Mesenchymal stem cell (in vitro differentiated cells and primary cell): ENCODE measurements around the gene HNRNPCL2. TPM values are rescaled to one million over a fixed set of nuclear protein-coding genes. Genes with fewer than 3 reads are reported as not detected.
"Not testable (repeated sequence)": the region's sequence is repeated elsewhere in the genome, so short reads cannot be mapped to it uniquely, and the experiment has no call there.

ENCODE experiments used
- DNase-seq: peaks from one replicate; pipeline ENCODE4 v3.0.0-alpha.2; 2013
- H2AFZ ChIP-seq: one replicate; pipeline ENCODE4 v1.6.1; 2013; ENCODE audit warnings: low read depth, mild to moderate bottlenecking, control low read depth, inconsistent platforms, low read length, moderate library complexity
- H2AK5ac ChIP-seq: 2 replicates; pipeline ENCODE4 v1.6.1; 2013; ENCODE audit warnings: low read length, moderate library complexity, mild to moderate bottlenecking, inconsistent platforms; ENCODE audit not compliant: severe bottlenecking
- H2BK120ac ChIP-seq: one replicate; pipeline ENCODE4 v1.6.1; 2013; ENCODE audit warnings: low read depth, mild to moderate bottlenecking, inconsistent platforms, low read length, moderate library complexity
- H2BK12ac ChIP-seq, 2 experiments: one replicate each; pipeline ENCODE4 v1.6.1; 2013; ENCODE audit warnings: inconsistent platforms in 2 of 2, low read length in 2 of 2, mild to moderate bottlenecking in 2 of 2, moderate library complexity in 2 of 2, control low read depth in 1 of 2
- H2BK15ac ChIP-seq: one replicate; pipeline ENCODE4 v1.6.1; 2013; ENCODE audit warnings: mild to moderate bottlenecking, low read depth, inconsistent platforms; ENCODE audit not compliant: poor library complexity, severe bottlenecking
- H2BK5ac ChIP-seq: 2 replicates; pipeline ENCODE4 v1.6.1; 2013; ENCODE audit warnings: low read depth, mild to moderate bottlenecking, low read length, control low read depth, inconsistent platforms; ENCODE audit not compliant: poor library complexity, severe bottlenecking
- H3K14ac ChIP-seq, 2 experiments: one replicate each; pipeline ENCODE4 v1.6.1; 2013; ENCODE audit warnings: inconsistent platforms in 2 of 2, low read length in 2 of 2, control low read depth in 1 of 2, mild to moderate bottlenecking in 1 of 2, moderate library complexity in 1 of 2
- H3K18ac ChIP-seq, 2 experiments: one replicate each; pipeline ENCODE4 v1.6.1; 2013; ENCODE audit warnings: inconsistent platforms in 2 of 2, low read length in 2 of 2, control low read depth in 1 of 2, low read depth in 1 of 2, mild to moderate bottlenecking in 1 of 2
- H3K23ac ChIP-seq, 2 experiments: one replicate each; pipeline ENCODE4 v1.6.1; 2013; ENCODE audit warnings: inconsistent platforms in 2 of 2, low read length in 2 of 2, mild to moderate bottlenecking in 2 of 2, moderate library complexity in 2 of 2, control low read depth in 1 of 2
- H3K27ac ChIP-seq: 2 replicates; pipeline ENCODE4 v1.5.1; 2013; ENCODE audit warnings: mild to moderate bottlenecking, moderate library complexity, low read length, control low read depth, inconsistent platforms; ENCODE audit not compliant: poor library complexity, severe bottlenecking
- H3K27me3 ChIP-seq, 2 experiments: 2 replicates each; pipeline versions ENCODE4 v1.6.1 to v1.7.0; 2013; ENCODE audit warnings: low read length in 2 of 2, mild to moderate bottlenecking in 2 of 2, moderate library complexity in 2 of 2, control low read depth in 1 of 2, inconsistent platforms in 1 of 2; ENCODE audit not compliant: control insufficient read depth in 1 of 2, insufficient read depth in 1 of 2
- H3K36me3 ChIP-seq, 2 experiments: 2 replicates each; pipeline versions ENCODE4 v1.6.1 to v1.7.0; 2013; ENCODE audit warnings: low read length in 2 of 2, control low read depth in 1 of 2, inconsistent platforms in 1 of 2, low read depth in 1 of 2, mild to moderate bottlenecking in 1 of 2; ENCODE audit not compliant: insufficient read depth in 2 of 2, control insufficient read depth in 1 of 2
- H3K4ac ChIP-seq, 2 experiments: one replicate each; pipeline ENCODE4 v1.6.1; 2013; ENCODE audit warnings: inconsistent platforms in 2 of 2, low read length in 2 of 2, mild to moderate bottlenecking in 2 of 2, moderate library complexity in 2 of 2, control low read depth in 1 of 2, low read depth in 1 of 2
- H3K4me1 ChIP-seq: 2 replicates; pipeline ENCODE4 v1.6.1; 2013; ENCODE audit warnings: low read depth, low read length, control low read depth; ENCODE audit not compliant: control insufficient read depth, insufficient read depth
- H3K4me2 ChIP-seq: 2 replicates; pipeline ENCODE4 v1.6.1; 2013; ENCODE audit warnings: low read length, mild to moderate bottlenecking, inconsistent platforms; ENCODE audit not compliant: poor library complexity, severe bottlenecking
- H3K4me3 ChIP-seq, 2 experiments: 2 replicates each; pipeline versions ENCODE4 v1.5.1 to v1.7.0; 2013; ENCODE audit warnings: low read length in 2 of 2, mild to moderate bottlenecking in 2 of 2, control low read depth in 1 of 2, low read depth in 1 of 2; ENCODE audit not compliant: insufficient read depth in 1 of 2
- H3K79me1 ChIP-seq: replicated peaks from 2 replicates; pipeline ENCODE4 v1.6.1; 2013; ENCODE audit warnings: mild to moderate bottlenecking, control low read depth, low read length, inconsistent platforms; ENCODE audit not compliant: poor library complexity, severe bottlenecking
- H3K9ac ChIP-seq: 2 replicates; pipeline ENCODE4 v1.7.0; 2013; ENCODE audit warnings: mild to moderate bottlenecking, low read length, moderate library complexity
- H3K9me3 ChIP-seq: 2 replicates; pipeline ENCODE4 v1.7.0; 2013; ENCODE audit warnings: mild to moderate bottlenecking, low read length; ENCODE audit not compliant: control insufficient read depth
- H4K8ac ChIP-seq: one replicate; pipeline ENCODE4 v1.6.1; 2013; ENCODE audit warnings: inconsistent platforms, mild to moderate bottlenecking, low read length, moderate library complexity
- H4K91ac ChIP-seq: one replicate; pipeline ENCODE4 v1.6.1; 2013; ENCODE audit warnings: mild to moderate bottlenecking, low read length, inconsistent platforms
- WGBS: methylation state at CpG from one replicate; pipeline ENCODE4 v1.1.7; 2013; ENCODE audit warnings: mixed read lengths; 5-methylcytosine and 5-hydroxymethylcytosine counted together
- polyA plus RNA-seq, 2 experiments: library from polyadenylated mRNA; stranded (reverse); fragments of 200-250 nt; gene quantifications; one replicate each; pipeline ENCODE4 v1.2.3, GENCODE V29; 2013

HNRNPCL2 gene
- not detected for polyA plus RNA-seq (2013, experiment 1 of 2)
- polyA plus RNA-seq (2013, experiment 2 of 2): not detected

- H2BK5ac ChIP-seq, H2BK120ac ChIP-seq, H3K79me1 ChIP-seq, H3K18ac ChIP-seq, DNase-seq, H2AK5ac ChIP-seq, H3K9ac ChIP-seq, H3K4ac ChIP-seq, H3K4me1 ChIP-seq, H4K91ac ChIP-seq, H3K9me3 ChIP-seq, H4K8ac ChIP-seq, H2BK15ac ChIP-seq, H3K27me3 ChIP-seq, H2AFZ ChIP-seq, H3K14ac ChIP-seq, H3K4me2 ChIP-seq, H2BK12ac ChIP-seq, H3K4me3 ChIP-seq, H3K36me3 ChIP-seq, H3K27ac ChIP-seq, H3K23ac ChIP-seq: not testable (repeated sequence)
- WGBS: no CpG with 5 or more reads among the region's 6 CpGs
These were observed at the start of gene HNRNPCL2 for GRCh38 chr1:13116754-13117153. Gene HNRNPCL2, minus strand, starts transcription at chr1:13116854. Its CDS starts 454 bp downstream, at chr1:13116400.

- H2BK15ac ChIP-seq, H3K9me3 ChIP-seq, H2BK5ac ChIP-seq, H4K8ac ChIP-seq, H3K14ac ChIP-seq, H3K27me3 ChIP-seq, H2BK12ac ChIP-seq, H2AFZ ChIP-seq, H2BK120ac ChIP-seq, H3K4me3 ChIP-seq, H3K79me1 ChIP-seq, H3K9ac ChIP-seq, H3K4ac ChIP-seq, H3K36me3 ChIP-seq, H3K23ac ChIP-seq, H2AK5ac ChIP-seq, H3K27ac ChIP-seq, H3K4me1 ChIP-seq, H4K91ac ChIP-seq, H3K4me2 ChIP-seq, DNase-seq, H3K18ac ChIP-seq: not testable (repeated sequence)
- WGBS: no CpG with 5 or more reads among the region's 8 CpGs
These were observed 48.9 kb upstream of the HNRNPCL2 start, which contains the start of gene HNRNPCL4 for GRCh38 chr1:13165531-13165930. Gene HNRNPCL4, minus strand, starts transcription at chr1:13165631. Its CDS starts 164 bp downstream, at chr1:13165467.

GRCh38 chr1:13155909-13156308 lies 39.3 kb upstream of the HNRNPCL2 start, which contains the start of gene PRAMEF26:
Gene PRAMEF26, minus strand, starts transcription at chr1:13156009. Its CDS starts 2,914 bp downstream, at chr1:13153095.
- not testable (repeated sequence) for H3K14ac ChIP-seq, H2AFZ ChIP-seq, DNase-seq, H3K9me3 ChIP-seq, H3K27ac ChIP-seq, H2BK15ac ChIP-seq, H2AK5ac ChIP-seq, H3K4me2 ChIP-seq, H3K4me1 ChIP-seq, H3K9ac ChIP-seq, H3K23ac ChIP-seq, H4K91ac ChIP-seq, H3K18ac ChIP-seq, H3K4me3 ChIP-seq, H2BK5ac ChIP-seq, H3K4ac ChIP-seq, H3K27me3 ChIP-seq, H3K79me1 ChIP-seq, H2BK12ac ChIP-seq, H4K8ac ChIP-seq, H3K36me3 ChIP-seq, H2BK120ac ChIP-seq
- WGBS: no CpG with 5 or more reads among the region's 5 CpGs

- not testable (repeated sequence) for H3K4me1 ChIP-seq, H2AK5ac ChIP-seq, H2BK5ac ChIP-seq, H3K36me3 ChIP-seq, H2AFZ ChIP-seq, H4K8ac ChIP-seq, H4K91ac ChIP-seq, H3K14ac ChIP-seq, H3K4me3 ChIP-seq, H3K9ac ChIP-seq, H3K4me2 ChIP-seq, DNase-seq, H2BK120ac ChIP-seq, H3K27ac ChIP-seq, H3K9me3 ChIP-seq, H3K27me3 ChIP-seq, H2BK15ac ChIP-seq, H2BK12ac ChIP-seq, H3K79me1 ChIP-seq, H3K18ac ChIP-seq, H3K23ac ChIP-seq, H3K4ac ChIP-seq
- no CpG with 5 or more reads among the region's 4 CpGs for WGBS
These were observed 46.2 kb downstream of the HNRNPCL2 start, which contains the start of gene PRAMEF25 for GRCh38 chr1:13070474-13070873. Gene PRAMEF25, plus strand, starts transcription at chr1:13070774. Its CDS starts 2,920 bp downstream, at chr1:13073694.
